Testis (tissue), 3 donors: ENCODE results near the gene ZNF805. TPM values are rescaled to one million over a fixed set of nuclear protein-coding genes. Genes with fewer than 3 reads are reported as not detected.
A peak's percentile ranks its signal among the peaks of the same experiment; 100 is the strongest.
"Not testable (repeated sequence)": the region's sequence is repeated elsewhere in the genome, so short reads cannot be mapped to it uniquely, and the experiment has no call there.

Experiments
- DNase-seq: peaks from one replicate; pipeline ENCODE4 v3.0.0-alpha.2; 2019
- H3K27ac ChIP-seq, 2 donors: fragments of 200-600 bp; sonication (generic); one replicate each; pipeline ENCODE4 v1.5.1; 2019
- H3K27me3 ChIP-seq: fragments of 200-600 bp; sonication (generic); one replicate; pipeline ENCODE4 v1.5.1; 2019
- H3K36me3 ChIP-seq: fragments of 200-600 bp; sonication (generic); one replicate; pipeline ENCODE4 v1.5.1; 2017; ENCODE audit warnings: low read depth; ENCODE audit errors: missing control alignments
- H3K4me1 ChIP-seq: fragments of 200-600 bp; sonication (generic); one replicate; pipeline ENCODE4 v1.5.1; 2019
- H3K4me3 ChIP-seq, 2 donors: fragments of 200-600 bp; sonication (generic); one replicate each; pipeline ENCODE4 v1.5.1; 2017 to 2019
- H3K9me3 ChIP-seq: fragments of 200-600 bp; sonication (generic); one replicate; pipeline ENCODE4 v1.5.1; 2017
- CTCF ChIP-seq, 3 experiments: fragments of 450-650 bp in 2 of 3; fragments of 200-600 bp in 1 of 3; sonication (generic) in 1 of 3; IDR thresholded peaks; one replicate each; pipeline ENCODE4 v1.5.1; 2016 to 2019; ENCODE audit warnings: antibody characterized with exemption in 3 of 3, mild to moderate bottlenecking in 2 of 3, moderate library complexity in 1 of 3
- POLR2A ChIP-seq: fragments of 450-650 bp; IDR thresholded peaks from one replicate; pipeline ENCODE4 v1.6.1; 2017; ENCODE audit warnings: antibody characterized with exemption, mild to moderate bottlenecking, moderate library complexity
- WGBS, 2 donors: methylation state at CpG; one replicate each; pipeline ENCODE4 v1.1.5; 2018; 5-methylcytosine and 5-hydroxymethylcytosine counted together
- intact Hi-C: fragments of 100-400 bp; cut with DNase I; formaldehyde crosslinking; loops from one replicate; pipeline ENCODE4 v1.15.1; 2023; ENCODE audit warnings: low total_unique reads
- polyA plus RNA-seq: library from polyadenylated mRNA; stranded (reverse); fragments of 350-450 nt; fragmentation: Illumina TruSeq; extraction: RNeasy Lipid Tissue Mini Kit (QIAGEN cat#74804); gene quantifications from one replicate; pipeline ENCODE4 v1.2.3, GENCODE V29; 2014; ENCODE audit warnings: low read depth, low replicate concordance; ENCODE audit not compliant: insufficient read depth
- total RNA-seq, 2 donors: library from RNA; depleted of rRNA; stranded (reverse); fragments of >200 nt; gene quantifications; one replicate each; pipeline ENCODE4 v1.2.3, GENCODE V29; 2016

The ZNF805 gene
- total and polyA plus RNA-seq, 3 donors from 2014 or later, result 6.8 to 23.0 (median 19.6) TPM

GRCh38 chr19:57271280-57271679 lies 30.8 kb downstream of the ZNF805 start:
- no peak overlapping the region for H3K27ac ChIP-seq
- H3K36me3 ChIP-seq, result no peaks in the 10 kb centered on the region
- no peak for TF ChIP-seq CTCF (IDR thresholded peaks at IDR 0.05)
- TF ChIP-seq POLR2A, result no peak
- no peaks in the 10 kb centered on the region for H3K9me3 ChIP-seq
- H3K4me3 ChIP-seq, result no peak overlapping the region
- intact Hi-C loops, result no loop called here
- no peaks in the 10 kb centered on the region for H3K4me1 ChIP-seq
- DNase-seq, result no peak
- H3K27me3 ChIP-seq, result no peaks in the 10 kb centered on the region
- WGBS, 2 donors, result 95 to 98% methylated on average over 8 of the region's 8 CpGs

- Histone ChIP-seq H3K36me3 (no peaks in the 10 kb centered on the region), H3K4me3 (no peak overlapping the region), H3K27me3 (no peaks in the 10 kb centered on the region), H3K4me1 (no peaks in the 10 kb centered on the region), H3K9me3 (no peaks in the 10 kb centered on the region), H3K27ac (no peak overlapping the region)
- TF ChIP-seq POLR2A, result no peak
- TF ChIP-seq CTCF (IDR thresholded peaks at IDR 0.05), result no peak
- intact Hi-C loops, result no loop called here
- 25 to 92% methylated on average over 1 of the region's 1 CpG for WGBS, 2 donors
- DNase-seq, result no peak
Observed at GRCh38 chr19:57273014-57273413, 32.6 kb downstream of the ZNF805 start.

GRCh38 chr19:57276430-57276829 lies 36.0 kb downstream of the ZNF805 start:
- Histone ChIP-seq H3K4me1 (peaks cover under 1% of the 10 kb centered on the region), H3K27me3 (no peaks in the 10 kb centered on the region), H3K36me3 (no peaks in the 10 kb centered on the region), H3K9me3 (no peaks in the 10 kb centered on the region), H3K27ac (no peak overlapping the region), H3K4me3 (no peak overlapping the region)
- intact Hi-C loops, result no loop called here
- DNase-seq, result no peak
- no peak for TF ChIP-seq POLR2A
- TF ChIP-seq CTCF (IDR thresholded peaks at IDR 0.05), result no peak
- 48 to 62% methylated on average over 1 of the region's 1 CpG for WGBS, 2 donors

- WGBS, 2 donors, result 56 to 76% methylated on average over 2 of the region's 2 CpGs
- intact Hi-C loops, DNase-seq, H3K4me3 ChIP-seq, H3K27me3 ChIP-seq, H3K36me3 ChIP-seq, H3K27ac ChIP-seq, H3K9me3 ChIP-seq: not testable (repeated sequence)
- peaks cover 16% of the 10 kb centered on the region for H3K4me1 ChIP-seq
Observed at GRCh38 chr19:57278481-57278880, 38.0 kb downstream of the ZNF805 start.

- peak overlapping the region; percentile 94 to 97 for H3K27ac ChIP-seq
- TF ChIP-seq POLR2A, result no peak
- peak in 1 of 3 experiments; percentile 19 for TF ChIP-seq CTCF (IDR thresholded peaks at IDR 0.05)
- peak overlapping the region; percentile 88 to 93 for H3K4me3 ChIP-seq
- DNase-seq, result peak; percentile 94
- intact Hi-C loops, result no loop called here
- H3K9me3 ChIP-seq, result no peaks in the 10 kb centered on the region
- no peaks in the 10 kb centered on the region for H3K36me3 ChIP-seq
- H3K27me3 ChIP-seq, result no peaks in the 10 kb centered on the region
- H3K4me1 ChIP-seq, result peaks cover 17% of the 10 kb centered on the region
- WGBS, 2 donors, result 2 to 5% methylated on average over 24 to 25 of the region's 25 CpGs
Observed at GRCh38 chr19:57279418-57280164, 39.2 kb downstream of the ZNF805 start.
